GM12878 (cell line): ENCODE data around the gene MYPN. TPM values are rescaled to one million over a fixed set of nuclear protein-coding genes. Genes with fewer than 3 reads are reported as not detected.

Source experiments
- ATAC-seq: fragments of 200-7000 bp; cut with Tn5 transposase; 3 replicates; pipeline ENCODE4 v1.9.1; 2020; ENCODE audit warnings: mild to moderate bottlenecking, moderate library complexity
- BruUV-seq: library from RNA; stranded (reverse); fragments of 400-500 nt; replicated peaks from 2 replicates; lab custom pipeline; 2021; lab: Mats Ljungman, UMichigan
- CTCF ChIA-PET: fragments of 300-600 bp; sonication (Branson Sonifier 250); formaldehyde crosslinking; extraction: SDS; loops from one replicate; lab custom pipeline; 2021; ENCODE audit warnings: inconsistent platforms; lab: Yijun Ruan, JAX
- POLR2A ChIA-PET: fragments of 350-600 bp; formaldehyde crosslinking; extraction: SDS; loops from one replicate; lab custom pipeline; 2021; ENCODE audit warnings: inconsistent platforms; lab: Charles Lee
- RAD21 ChIA-PET: fragments of 300-600 bp; sonication (Branson Sonifier 250); formaldehyde crosslinking; loops from one replicate; lab custom pipeline; 2023; ENCODE audit warnings: antibody characterized with exemption; ENCODE audit not compliant: unreplicated experiment; lab: Charles Lee
- SMC1A ChIA-PET: fragments of 300-600 bp; sonication (Branson Sonifier 250); formaldehyde crosslinking; loops from one replicate; lab custom pipeline; 2023; ENCODE audit not compliant: unreplicated experiment, uncharacterized antibody; lab: Charles Lee
- DNase-seq: peaks from one replicate; pipeline ENCODE4 v3.0.0-alpha.2; 2011; ENCODE audit warnings: low read depth, low spot score
- FAIRE-seq: peaks from 3 replicates; lab custom pipeline; 2011; peaks lifted over from hg19 to GRCh38; lab: Jason Lieb, UNC
- H2AFZ ChIP-seq: 2 replicates; pipeline ENCODE4 v1.6.0; 2011; ENCODE audit warnings: low read depth, low read length, control low read depth; ENCODE audit not compliant: control insufficient read depth
- H3K27ac ChIP-seq: 2 replicates; pipeline ENCODE4 v1.5.1; 2011; ENCODE audit warnings: control low read depth; ENCODE audit not compliant: control insufficient read depth, insufficient read depth
- H3K27me3 ChIP-seq, 2 experiments: replicated peaks in 1 of 2; 2 replicates each; pipeline versions ENCODE4 v1.6.0 to v1.6.1; 2011; ENCODE audit warnings: low read length in 1 of 2; ENCODE audit not compliant: control insufficient read depth in 2 of 2, insufficient read depth in 2 of 2
- H3K36me3 ChIP-seq, 2 experiments: 2 replicates each; pipeline ENCODE4 v1.5.1; 2011; ENCODE audit warnings: low read length in 1 of 2; ENCODE audit not compliant: control insufficient read depth in 2 of 2, insufficient read depth in 2 of 2
- H3K4me1 ChIP-seq: 2 replicates; pipeline ENCODE4 v1.6.1; 2011; ENCODE audit warnings: mild to moderate bottlenecking, low read length, moderate library complexity, mixed read lengths; ENCODE audit not compliant: control insufficient read depth, insufficient read depth
- H3K4me2 ChIP-seq: 2 replicates; pipeline ENCODE4 v1.6.0; 2011; ENCODE audit warnings: control low read depth; ENCODE audit not compliant: control insufficient read depth, insufficient read depth
- H3K4me3 ChIP-seq: fragments of 200-600 bp; sonication (generic); 2 replicates; pipeline ENCODE4 v1.5.1; 2016
- H3K79me2 ChIP-seq: 2 replicates; pipeline ENCODE4 v1.6.0; 2011; ENCODE audit warnings: low read length; ENCODE audit not compliant: control insufficient read depth, insufficient read depth
- H3K9ac ChIP-seq: 2 replicates; pipeline ENCODE4 v1.8.0; 2011; ENCODE audit warnings: low read length, control low read depth, mixed read lengths; ENCODE audit not compliant: control insufficient read depth, insufficient read depth
- H3K9me3 ChIP-seq: replicated peaks from 3 replicates; pipeline ENCODE4 v1.5.1; 2011; ENCODE audit warnings: mild to moderate bottlenecking, low read length; ENCODE audit not compliant: control insufficient read depth, insufficient read depth
- H4K20me1 ChIP-seq: 2 replicates; pipeline ENCODE4 v1.6.0; 2011; ENCODE audit not compliant: control insufficient read depth, insufficient read depth
- EGR1 ChIP-seq, 2 experiments: IDR thresholded peaks; 1 replicate in 1 of 2; 2 replicates in 1 of 2; pipeline ENCODE4 v1.6.1; 2011 to 2012; ENCODE audit warnings: low read depth in 2 of 2, low read length in 2 of 2, borderline replicate concordance in 1 of 2, mild to moderate bottlenecking in 1 of 2, moderate library complexity in 1 of 2
- EZH2 ChIP-seq: IDR thresholded peaks from 2 replicates; pipeline ENCODE4 v1.6.1; 2012; ENCODE audit warnings: low read depth, mild to moderate bottlenecking, control low read depth, inconsistent platforms, low read length, borderline replicate concordance; ENCODE audit not compliant: control insufficient read depth
- MEF2B ChIP-seq: fragments of 450-650 bp; IDR thresholded peaks from 2 replicates; pipeline ENCODE4 v1.6.1; 2018; ENCODE audit warnings: mild to moderate bottlenecking, moderate library complexity; ENCODE audit not compliant: partially characterized antibody, poor library complexity, severe bottlenecking
- NFYA ChIP-seq: IDR thresholded peaks from 2 replicates; pipeline ENCODE4 v1.6.1; 2011; ENCODE audit warnings: low read depth, mild to moderate bottlenecking, low read length, improper control_type of control experiment, borderline replicate concordance
- POLR2AphosphoS5 ChIP-seq: IDR thresholded peaks from 2 replicates; pipeline ENCODE4 v1.6.1; 2011; ENCODE audit warnings: mild to moderate bottlenecking, low read length, inconsistent platforms
- WGBS: methylation state at CpG from one replicate; pipeline ENCODE4 v1.1.6; 2016; ENCODE audit warnings: low lambda C conversion rate; ENCODE audit not compliant: insufficient replicate concordance, insufficient coverage; ENCODE audit errors: missing lambda C conversion rate; 5-methylcytosine and 5-hydroxymethylcytosine counted together
- in situ Hi-C: fragments of 300-500 bp; cut with MboI; formaldehyde crosslinking; loops from 9 replicates; pipeline ENCODE4 v1.14.3; 2018; ENCODE audit warnings: mixed read lengths
- intact Hi-C: fragments of 100-400 bp; cut with micrococcal nuclease; formaldehyde crosslinking; loops from one replicate; pipeline ENCODE4 v1.14.2; 2022; ENCODE audit not compliant: unreplicated experiment
- polyA plus RNA-seq, 11 experiments: library from polyadenylated mRNA; depleted of rRNA in 4 of 11; unstranded in 6 of 11; stranded (reverse) in 5 of 11; fragments of >200 nt; fragmentation: Nextera tagmentation in 4 of 11; fragmentation: Illumina TruSeq in 1 of 11; extraction: Ambion mirVana in 4 of 11; extraction: Trizol in 1 of 11; gene quantifications; 1 replicate in 1 of 11; 2 replicates in 10 of 11; pipeline versions ENCODE4 v1.2.1 to v1.2.3, GENCODE V29; 2011 to 2016; ENCODE audit warnings: inconsistent platforms in 2 of 11, missing spikeins in 2 of 11, low read depth in 1 of 11
- total RNA-seq, 4 experiments: library from RNA; depleted of rRNA in 3 of 4; stranded (reverse); fragments of >200 nt in 3 of 4; fragmentation: Illumina TruSeq in 1 of 4; extraction: Trizol in 1 of 4; gene quantifications; 2 replicates each; pipeline versions ENCODE4 v1.2.1 to v1.2.3, GENCODE V29; 2013 to 2021
- TF ChIP-seq, protein P1 (sequence below): fragments of 150-350 bp; IDR thresholded peaks from 2 replicates; pipeline ENCODE4 v1.6.1; 2014; ENCODE audit warnings: mild to moderate bottlenecking, low read depth, low read length
- TF ChIP-seq, protein P2 (sequence below): IDR thresholded peaks from 2 replicates; pipeline ENCODE4 v1.6.1; 2011; ENCODE audit warnings: mild to moderate bottlenecking, low read depth, low read length, moderate library complexity; ENCODE audit not compliant: insufficient replicate concordance
- TF ChIP-seq, protein P3 (sequence below): IDR thresholded peaks from 2 replicates; pipeline ENCODE4 v1.6.1; 2012; ENCODE audit warnings: low read length, inconsistent platforms
- TF ChIP-seq, protein P4 (sequence below): IDR thresholded peaks from 2 replicates; pipeline ENCODE4 v1.6.1; 2011; ENCODE audit warnings: low read depth, mild to moderate bottlenecking, low read length, moderate library complexity, borderline replicate concordance; ENCODE audit errors: extremely low read depth

MYPN gene
- total and polyA plus RNA-seq, 10 of the 15 experiments (the other 5 are each of a cell fraction or from before 2014, with no cell fraction given) = 0.01 to 0.02 TPM; not detected in 8

DNA sequence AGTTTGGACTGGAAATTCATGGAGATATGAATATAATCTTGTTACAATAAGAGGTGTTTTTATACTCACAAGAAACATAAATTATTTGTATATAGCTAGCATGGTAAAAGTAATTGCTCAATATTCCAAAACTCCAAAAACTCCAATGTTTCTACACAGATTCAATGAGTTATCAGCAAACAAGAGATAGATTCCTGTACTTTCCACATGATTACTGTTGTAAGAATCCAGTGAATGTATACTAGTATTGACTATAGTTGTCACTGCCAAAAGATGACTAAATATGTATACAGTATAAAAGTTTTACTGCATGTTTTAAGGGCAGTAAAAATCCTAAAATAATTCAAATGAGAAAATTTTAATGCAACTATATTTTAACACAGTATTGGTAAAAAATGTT, 111.9 kb downstream of the MYPN start (continued):
- TF ChIP-seq EZH2 (no peak), POLR2AphosphoS5 (no peak), MEF2B (no peak)

DNA sequence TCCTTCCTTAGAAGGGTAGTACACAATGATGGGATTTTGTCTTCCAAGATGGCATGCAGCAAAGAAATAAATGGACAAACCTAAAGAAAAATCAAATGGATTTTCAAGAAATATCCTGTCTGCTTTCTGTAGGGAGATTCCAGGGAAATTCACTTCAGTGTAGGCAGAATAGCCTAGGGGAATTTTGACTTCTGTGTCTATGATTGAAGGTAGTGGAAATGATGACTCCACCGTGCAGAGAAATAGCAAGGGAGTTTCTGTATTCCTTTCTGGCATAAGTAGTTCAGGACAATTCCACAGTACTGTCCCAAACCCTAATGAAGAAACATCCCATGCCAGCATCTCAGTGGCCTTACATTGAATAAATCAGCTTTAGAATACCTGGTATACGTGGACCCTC, 113.1 kb downstream of the MYPN start:
- in situ Hi-C loops (no loop called here), intact Hi-C loops (no loop called here)
- SMC1A ChIA-PET = interaction anchor here (0.9 kb wide), 1 partner anchor 10 kb away, joined by 4 read pairs; no protein-coding TSS in a partner anchor
- no TSS peak for BruUV-seq
- Histone ChIP-seq H3K9ac (no peak overlapping the region), H3K79me2 (no peaks in the 10 kb centered on the region), H3K36me3 (no peaks in the 10 kb centered on the region), H3K4me1 (no peaks in the 10 kb centered on the region), H3K4me2 (no peak overlapping the region), H4K20me1 (no peaks in the 10 kb centered on the region), H2AFZ (no peak overlapping the region), H3K27me3 (no peaks in the 10 kb centered on the region), H3K27ac (no peak overlapping the region), H3K4me3 (no peak overlapping the region)
- no peak for ATAC-seq
- DNase-seq = no peak
- FAIRE-seq = no peak
- RAD21 ChIA-PET = no interaction called here
- POLR2A ChIA-PET = no interaction called here
- WGBS = 13% methylated on average over 2 of the region's 2 CpGs
- TF ChIP-seq, protein P1, sequence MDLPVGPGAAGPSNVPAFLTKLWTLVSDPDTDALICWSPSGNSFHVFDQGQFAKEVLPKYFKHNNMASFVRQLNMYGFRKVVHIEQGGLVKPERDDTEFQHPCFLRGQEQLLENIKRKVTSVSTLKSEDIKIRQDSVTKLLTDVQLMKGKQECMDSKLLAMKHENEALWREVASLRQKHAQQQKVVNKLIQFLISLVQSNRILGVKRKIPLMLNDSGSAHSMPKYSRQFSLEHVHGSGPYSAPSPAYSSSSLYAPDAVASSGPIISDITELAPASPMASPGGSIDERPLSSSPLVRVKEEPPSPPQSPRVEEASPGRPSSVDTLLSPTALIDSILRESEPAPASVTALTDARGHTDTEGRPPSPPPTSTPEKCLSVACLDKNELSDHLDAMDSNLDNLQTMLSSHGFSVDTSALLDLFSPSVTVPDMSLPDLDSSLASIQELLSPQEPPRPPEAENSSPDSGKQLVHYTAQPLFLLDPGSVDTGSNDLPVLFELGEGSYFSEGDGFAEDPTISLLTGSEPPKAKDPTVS = no peak
- no peak for TF ChIP-seq EGR1 (IDR thresholded peaks at IDR 0.05; ENCODE audit: borderline replicate concordance in 1 of 2, low read depth in 2 of 2, low read length in 2 of 2)
- no peak for TF ChIP-seq NFYA
- TF ChIP-seq, protein P2, sequence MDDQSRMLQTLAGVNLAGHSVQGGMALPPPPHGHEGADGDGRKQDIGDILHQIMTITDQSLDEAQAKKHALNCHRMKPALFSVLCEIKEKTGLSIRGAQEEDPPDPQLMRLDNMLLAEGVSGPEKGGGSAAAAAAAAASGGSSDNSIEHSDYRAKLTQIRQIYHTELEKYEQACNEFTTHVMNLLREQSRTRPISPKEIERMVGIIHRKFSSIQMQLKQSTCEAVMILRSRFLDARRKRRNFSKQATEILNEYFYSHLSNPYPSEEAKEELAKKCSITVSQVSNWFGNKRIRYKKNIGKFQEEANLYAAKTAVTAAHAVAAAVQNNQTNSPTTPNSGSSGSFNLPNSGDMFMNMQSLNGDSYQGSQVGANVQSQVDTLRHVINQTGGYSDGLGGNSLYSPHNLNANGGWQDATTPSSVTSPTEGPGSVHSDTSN = no peak
- TF ChIP-seq, protein P3, sequence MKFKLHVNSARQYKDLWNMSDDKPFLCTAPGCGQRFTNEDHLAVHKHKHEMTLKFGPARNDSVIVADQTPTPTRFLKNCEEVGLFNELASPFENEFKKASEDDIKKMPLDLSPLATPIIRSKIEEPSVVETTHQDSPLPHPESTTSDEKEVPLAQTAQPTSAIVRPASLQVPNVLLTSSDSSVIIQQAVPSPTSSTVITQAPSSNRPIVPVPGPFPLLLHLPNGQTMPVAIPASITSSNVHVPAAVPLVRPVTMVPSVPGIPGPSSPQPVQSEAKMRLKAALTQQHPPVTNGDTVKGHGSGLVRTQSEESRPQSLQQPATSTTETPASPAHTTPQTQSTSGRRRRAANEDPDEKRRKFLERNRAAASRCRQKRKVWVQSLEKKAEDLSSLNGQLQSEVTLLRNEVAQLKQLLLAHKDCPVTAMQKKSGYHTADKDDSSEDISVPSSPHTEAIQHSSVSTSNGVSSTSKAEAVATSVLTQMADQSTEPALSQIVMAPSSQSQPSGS = no peak
- TF ChIP-seq, protein P4, sequence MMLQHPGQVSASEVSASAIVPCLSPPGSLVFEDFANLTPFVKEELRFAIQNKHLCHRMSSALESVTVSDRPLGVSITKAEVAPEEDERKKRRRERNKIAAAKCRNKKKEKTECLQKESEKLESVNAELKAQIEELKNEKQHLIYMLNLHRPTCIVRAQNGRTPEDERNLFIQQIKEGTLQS = no peak
- TF ChIP-seq, all 136 proteins: peak for 0
- H3K9me3 ChIP-seq = no peaks in the 10 kb centered on the region
- CTCF ChIA-PET = interaction anchor here (1.7 to 3.9 kb wide), 3 partner anchors 10 to 79 kb away, joined by 4 to 18 read pairs (median 5); no protein-coding TSS in a partner anchor
